A204.1 (cell line): ENCODE results near the gene ARHGAP1.
"Not testable (repeated sequence)": the region's sequence is repeated elsewhere in the genome, so short reads cannot be mapped to it uniquely, and the experiment has no call there.

Source experiments
- FAIRE-seq: peaks from 2 replicates; lab custom pipeline; 2012; peaks lifted over from hg19 to GRCh38; lab: Jason Lieb, UNC

The ARHGAP1 gene

GRCh38 chr11:46722566-46723358 is 22.3 kb upstream of the ARHGAP1 start:
- FAIRE-seq: no peak

DNA sequence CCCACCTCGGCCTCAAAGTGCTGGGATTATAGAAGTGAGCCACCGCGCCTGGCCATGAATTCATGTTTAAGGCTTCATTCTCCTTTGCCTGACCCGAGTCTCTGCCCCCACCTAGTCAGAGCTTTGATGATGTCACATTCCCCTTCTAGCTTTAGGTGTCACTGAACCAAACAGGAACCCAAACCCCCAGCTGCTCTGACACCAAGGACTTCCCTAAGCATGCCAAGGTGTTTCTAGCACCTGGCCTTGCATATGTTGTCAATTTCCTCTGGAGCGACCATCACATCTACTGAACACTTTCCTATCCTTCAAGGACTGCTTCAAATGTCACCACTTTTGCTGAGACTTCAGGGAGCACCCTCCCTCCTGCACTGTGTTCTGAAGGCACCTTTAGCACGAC is 20.9 kb upstream of the ARHGAP1 start:
- FAIRE-seq: no peak

DNA sequence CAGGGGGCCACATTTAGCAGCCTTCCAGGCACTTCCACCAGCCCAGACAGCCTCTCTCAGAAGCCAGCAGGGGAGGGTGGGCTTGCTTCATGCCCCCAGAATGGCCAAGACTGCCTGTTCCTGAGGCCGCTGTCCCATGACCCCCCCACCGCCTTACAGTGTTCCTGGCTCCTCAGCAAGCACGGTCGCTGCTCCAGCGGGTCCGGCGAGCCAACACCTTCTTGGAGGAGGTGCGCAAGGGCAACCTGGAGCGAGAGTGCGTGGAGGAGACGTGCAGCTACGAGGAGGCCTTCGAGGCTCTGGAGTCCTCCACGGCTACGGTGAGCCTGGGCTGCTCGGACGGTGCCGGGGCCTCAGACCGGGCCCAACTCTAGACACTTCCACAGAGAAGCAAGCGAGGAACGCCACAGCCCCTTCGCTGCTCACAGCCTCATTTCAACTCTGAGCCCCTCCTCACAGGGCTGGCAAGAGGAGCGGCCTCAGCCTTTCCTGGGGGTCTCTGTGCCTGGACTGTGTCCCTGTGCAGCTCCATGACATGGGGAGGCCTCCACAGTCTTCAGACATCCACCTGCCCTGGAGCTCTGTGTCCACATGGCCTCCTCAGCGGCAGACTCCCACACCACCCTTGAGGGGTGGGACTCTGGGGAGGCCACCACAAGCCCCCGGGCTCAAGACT is 19.3 kb upstream of the ARHGAP1 start:
- FAIRE-seq: no peak

- no peak for FAIRE-seq
These were observed 18.7 kb upstream of the ARHGAP1 start, which contains the start of gene F2 for GRCh38 chr11:46719048-46719542. TSS of gene F2 (plus strand) at chr11:46719213. CDS start at chr11:46719236, 23 bp downstream.

- no peak for FAIRE-seq
These were observed 18.0 kb upstream of the ARHGAP1 start for GRCh38 chr11:46718155-46719019.

- FAIRE-seq: not testable (repeated sequence)
These were observed 17.4 kb upstream of the ARHGAP1 start for GRCh38 chr11:46717825-46718154.

GRCh38 chr11:46712874-46713576 is 12.6 kb upstream of the ARHGAP1 start:
- FAIRE-seq: no peak

GRCh38 chr11:46711303-46711702 is 10.9 kb upstream of the ARHGAP1 start:
- no peak for FAIRE-seq

- FAIRE-seq: no peak
These were observed 10.4 kb upstream of the ARHGAP1 start for GRCh38 chr11:46710821-46711269.

DNA sequence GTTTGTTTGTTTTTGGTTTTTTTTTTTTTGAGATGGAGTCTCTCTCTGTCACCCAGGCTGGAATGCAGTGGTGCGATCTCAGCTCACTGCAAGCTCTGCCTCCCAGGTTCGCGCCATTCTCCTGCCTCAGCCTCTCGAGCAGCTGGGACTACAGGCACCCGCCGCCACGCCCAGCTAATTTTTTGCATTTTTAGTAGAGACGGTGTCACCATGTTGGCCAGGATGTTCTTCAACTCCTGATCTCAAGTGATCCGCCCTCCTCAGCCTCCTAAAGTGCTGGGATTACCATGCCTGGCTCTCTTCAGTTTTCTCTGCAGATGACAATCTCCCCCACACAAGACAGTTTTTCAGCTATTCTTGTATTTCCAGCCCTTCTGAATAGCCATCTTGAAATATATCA is 8.9 kb upstream of the ARHGAP1 start:
- FAIRE-seq: not testable (repeated sequence)

DNA sequence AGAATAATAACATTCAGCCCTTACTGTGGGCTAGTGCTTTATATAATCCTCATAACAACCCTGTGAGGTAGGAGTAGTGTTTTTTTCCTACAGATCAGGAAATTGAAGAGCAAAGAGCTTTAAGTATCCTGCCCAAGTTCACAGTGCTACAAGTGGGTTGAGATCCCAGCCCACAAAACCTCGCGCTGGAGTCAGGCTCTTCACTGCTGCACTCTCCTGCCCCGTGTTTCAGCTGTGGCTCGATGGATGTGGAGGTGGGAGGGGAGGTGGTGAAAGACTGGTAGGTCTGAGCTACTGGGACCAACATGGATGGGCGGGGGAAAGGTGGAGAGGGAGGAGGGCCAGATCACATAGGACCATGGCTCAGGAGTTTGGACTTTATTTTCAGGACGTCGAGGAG is 6.5 kb upstream of the ARHGAP1 start:
- no peak for FAIRE-seq

- no peak for FAIRE-seq
These were observed 4.8 kb upstream of the ARHGAP1 start for GRCh38 chr11:46705070-46705688.

GRCh38 chr11:46701078-46701654 is 747 bp upstream of the ARHGAP1 start:
- FAIRE-seq: no peak

DNA sequence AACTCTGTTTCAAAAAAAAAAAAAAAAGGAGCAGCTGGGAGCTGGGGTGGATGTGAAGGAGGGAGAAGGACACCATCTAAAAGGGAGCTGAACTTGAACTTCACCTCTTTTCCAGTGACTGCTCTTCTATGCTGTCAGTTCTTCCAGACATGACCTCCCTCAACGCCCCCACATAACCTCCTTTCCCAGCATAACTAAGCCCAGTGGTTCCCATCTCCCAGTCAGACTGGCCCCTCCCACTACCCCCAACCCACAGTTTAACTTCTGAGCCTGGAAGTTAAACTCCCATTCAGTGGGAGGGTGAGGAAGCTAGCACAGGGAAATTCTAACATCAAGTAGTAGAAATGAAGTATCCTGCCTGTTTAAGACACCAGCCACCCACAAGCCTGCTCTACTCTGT is 1.8 kb downstream of the ARHGAP1 start:
- no peak for FAIRE-seq

- no peak for FAIRE-seq
These were observed 2.7 kb downstream of the ARHGAP1 start for GRCh38 chr11:46697723-46698122.

- FAIRE-seq: no peak
These were observed 3.1 kb downstream of the ARHGAP1 start for GRCh38 chr11:46697303-46697702.

- no peak for FAIRE-seq
These were observed 4.2 kb downstream of the ARHGAP1 start for GRCh38 chr11:46696212-46696558.

DNA sequence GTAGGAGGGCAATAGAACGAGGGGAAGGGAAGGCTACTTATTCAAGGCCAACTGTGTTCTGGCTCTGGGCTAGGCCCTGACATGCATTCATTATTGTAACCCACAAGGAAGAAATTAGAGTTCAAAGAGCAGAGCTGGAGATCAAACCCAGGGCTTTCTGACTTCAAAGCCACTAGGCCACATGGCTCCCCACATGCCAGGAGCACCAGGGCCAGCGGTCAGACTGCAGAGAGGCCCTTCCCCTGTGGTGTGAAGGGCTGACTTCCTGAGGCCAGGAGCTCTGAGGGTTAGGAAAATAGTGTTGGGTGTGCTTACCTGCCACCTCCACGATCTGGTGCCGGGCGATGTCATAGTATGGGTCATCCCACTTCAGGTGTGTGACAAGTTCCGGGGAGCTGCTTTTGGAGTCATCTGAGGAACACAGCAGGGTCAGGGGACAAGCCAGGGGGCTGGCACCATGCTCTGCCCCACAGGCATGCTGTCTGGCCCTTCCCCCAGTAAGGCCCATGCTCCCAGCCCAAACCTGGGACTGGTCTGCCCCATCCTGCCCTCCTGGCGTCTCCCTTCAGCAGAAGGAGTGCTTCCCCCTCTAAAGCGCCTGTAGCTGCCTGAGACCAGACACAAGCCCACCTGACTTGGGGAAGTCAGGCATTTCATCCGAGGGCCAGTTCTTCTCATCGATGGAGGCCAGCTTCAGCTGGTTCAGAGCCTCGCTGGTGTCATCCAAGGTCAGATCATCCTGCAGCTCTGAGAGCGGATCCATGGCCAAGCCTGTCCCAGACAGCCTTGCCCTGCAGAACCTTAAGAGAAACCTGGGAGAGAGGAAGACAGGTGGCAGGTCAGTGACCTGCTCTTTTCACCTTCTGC is 4.8 kb downstream of the ARHGAP1 start:
- no peak for FAIRE-seq

- no peak for FAIRE-seq
These were observed 5.8 kb downstream of the ARHGAP1 start for GRCh38 chr11:46694607-46695006.

- no peak for FAIRE-seq
These were observed 6.3 kb downstream of the ARHGAP1 start for GRCh38 chr11:46694072-46694471.
